ENCODE results near the gene PFN4.

DNA sequence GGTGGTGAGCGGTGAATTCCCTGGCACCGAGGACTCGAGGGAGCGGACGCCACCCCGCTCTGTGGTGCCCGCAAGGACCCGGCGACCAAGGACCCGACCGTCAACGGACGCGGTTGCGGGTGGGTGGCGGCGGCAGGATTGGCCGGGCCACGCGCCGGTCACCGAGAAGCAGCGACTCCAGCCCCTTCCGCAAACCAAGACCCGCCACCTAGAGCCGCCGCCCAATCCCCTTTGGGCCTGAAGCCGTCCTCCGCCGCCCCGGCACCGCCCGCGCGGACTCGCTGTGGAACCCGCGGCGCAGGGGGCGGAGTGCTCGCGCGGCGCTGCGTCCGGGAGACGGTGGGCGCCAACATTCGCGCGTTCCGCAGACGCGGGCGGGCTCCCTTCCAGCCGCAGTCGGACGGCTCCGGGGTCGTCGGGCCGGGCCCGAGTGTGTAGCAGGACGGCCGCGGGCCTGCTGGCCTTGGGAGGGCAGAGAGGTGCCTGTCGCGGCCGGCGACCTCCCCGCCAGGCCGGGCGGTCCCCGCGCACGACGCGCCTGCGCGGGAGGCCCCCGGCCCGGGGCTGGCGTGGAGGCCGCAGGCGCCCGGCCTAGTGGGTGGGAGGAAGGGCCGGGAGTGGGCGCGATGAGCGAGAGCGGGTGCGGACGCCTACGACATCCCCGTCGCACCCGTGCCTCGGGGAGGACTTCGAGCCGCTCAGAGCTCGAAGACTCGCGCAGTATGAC, at the start of gene PFN4, which contains the start of gene FAM228B:
- peak; percentile 84 to 88 for TF ChIP-seq POLR2A (IDR thresholded peaks at IDR 0.05)
- TF ChIP-seq, protein P1, sequence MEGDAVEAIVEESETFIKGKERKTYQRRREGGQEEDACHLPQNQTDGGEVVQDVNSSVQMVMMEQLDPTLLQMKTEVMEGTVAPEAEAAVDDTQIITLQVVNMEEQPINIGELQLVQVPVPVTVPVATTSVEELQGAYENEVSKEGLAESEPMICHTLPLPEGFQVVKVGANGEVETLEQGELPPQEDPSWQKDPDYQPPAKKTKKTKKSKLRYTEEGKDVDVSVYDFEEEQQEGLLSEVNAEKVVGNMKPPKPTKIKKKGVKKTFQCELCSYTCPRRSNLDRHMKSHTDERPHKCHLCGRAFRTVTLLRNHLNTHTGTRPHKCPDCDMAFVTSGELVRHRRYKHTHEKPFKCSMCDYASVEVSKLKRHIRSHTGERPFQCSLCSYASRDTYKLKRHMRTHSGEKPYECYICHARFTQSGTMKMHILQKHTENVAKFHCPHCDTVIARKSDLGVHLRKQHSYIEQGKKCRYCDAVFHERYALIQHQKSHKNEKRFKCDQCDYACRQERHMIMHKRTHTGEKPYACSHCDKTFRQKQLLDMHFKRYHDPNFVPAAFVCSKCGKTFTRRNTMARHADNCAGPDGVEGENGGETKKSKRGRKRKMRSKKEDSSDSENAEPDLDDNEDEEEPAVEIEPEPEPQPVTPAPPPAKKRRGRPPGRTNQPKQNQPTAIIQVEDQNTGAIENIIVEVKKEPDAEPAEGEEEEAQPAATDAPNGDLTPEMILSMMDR (IDR thresholded peaks at IDR 0.05 in 4 of 5, conservative IDR thresholded peaks at IDR 0.05 in 1 of 5): no peak
